Mucosa of descending colon (tissue), 3 donors: Measurements from ENCODE around the gene ARHGAP26. TPM values are rescaled to one million over a fixed set of nuclear protein-coding genes. Genes with fewer than 3 reads are reported as not detected.

Experiments
- ATAC-seq: fragments of 200-7000 bp; cut with Tn5 transposase; one replicate; pipeline ENCODE4 v1.9.1; 2020; ENCODE audit warnings: mild to moderate bottlenecking, moderate library complexity
- DNase-seq, 3 donors: peaks; one replicate each; pipeline ENCODE4 v3.0.0-alpha.2; 2020
- H3K36me3 ChIP-seq: fragments of 200-600 bp; one replicate; pipeline ENCODE4 v1.8.0; 2021; ENCODE audit warnings: low read depth, mild to moderate bottlenecking
- H3K4me1 ChIP-seq: fragments of 200-600 bp; one replicate; pipeline ENCODE4 v1.8.0; 2021; ENCODE audit warnings: low read depth, mild to moderate bottlenecking
- H3K4me3 ChIP-seq: fragments of 200-600 bp; one replicate; pipeline ENCODE4 v1.8.0; 2021; ENCODE audit warnings: mild to moderate bottlenecking
- H3K9me3 ChIP-seq: fragments of 200-600 bp; one replicate; pipeline ENCODE4 v1.8.0; 2021; ENCODE audit warnings: mild to moderate bottlenecking
- CTCF ChIP-seq: fragments of 200-600 bp; IDR thresholded peaks from one replicate; pipeline ENCODE4 v1.8.0; 2022; ENCODE audit warnings: antibody characterized with exemption, mild to moderate bottlenecking
- intact Hi-C, 2 donors: fragments of 100-400 bp; cut with DNase I in 1 of 2; cut with micrococcal nuclease in 1 of 2; formaldehyde crosslinking; loops; one replicate each; pipeline versions ENCODE4 v1.11.0 to v1.11.1; 2022; cut with DNase I, micrococcal nuclease
- total RNA-seq, 3 donors: library from RNA; stranded (reverse); fragmentation: NEBNext Ultra II Directional in 2 of 3; extraction: Animal tissue kit (Norgen Biotek cat#: 25700) in 2 of 3; gene quantifications; one replicate each; pipeline versions ENCODE4 v1.2.1 to v1.2.4, GENCODE V29; 2021 to 2023
- donor health status: DM: no; HTN: no; CAD: no; lungs with moderate emphysema.
- donor health status: DM: no; HTN: no; CAD: no.
- donor health status: DM: no; HTN: yes; CAD: no.

The ARHGAP26 gene
- total RNA-seq, 3 donors from 2014 or later: 52.9 to 96.0 (median 67.8) TPM

GRCh38 chr5:143129203-143129602 is 359.0 kb downstream of the ARHGAP26 start:
- intact Hi-C loops: no loop called here
- H3K4me3 ChIP-seq: no peak overlapping the region
- no peak for TF ChIP-seq CTCF
- peaks cover 16% of the 10 kb centered on the region for H3K4me1 ChIP-seq
- ATAC-seq (no peak), DNase-seq (no peak)
- no peaks in the 10 kb centered on the region for H3K9me3 ChIP-seq
- no peaks in the 10 kb centered on the region for H3K36me3 ChIP-seq

GRCh38 chr5:143129910-143130612 is 359.9 kb downstream of the ARHGAP26 start:
- ATAC-seq: peak; percentile 57
- TF ChIP-seq CTCF: no peak

GRCh38 chr5:143130613-143131305 is 360.6 kb downstream of the ARHGAP26 start:
- no peak for TF ChIP-seq CTCF
- Histone ChIP-seq H3K4me3 (no peak overlapping the region), H3K36me3 (no peaks in the 10 kb centered on the region), H3K4me1 (peaks cover 16% of the 10 kb centered on the region), H3K9me3 (no peaks in the 10 kb centered on the region)
- DNase-seq: no peak
- intact Hi-C loops: no loop called here
- no peak for ATAC-seq

More at GRCh38 chr5:143129910-143130612, 359.9 kb downstream of the ARHGAP26 start:
- no peak for DNase-seq
- intact Hi-C loops: no loop called here
- Histone ChIP-seq H3K4me1 (peaks cover 16% of the 10 kb centered on the region), H3K36me3 (no peaks in the 10 kb centered on the region), H3K9me3 (no peaks in the 10 kb centered on the region), H3K4me3 (no peak overlapping the region)

GRCh38 chr5:143131972-143132371 is 361.8 kb downstream of the ARHGAP26 start:
- no peak for TF ChIP-seq CTCF
- Histone ChIP-seq H3K4me3 (no peak overlapping the region), H3K9me3 (no peaks in the 10 kb centered on the region), H3K4me1 (peaks cover 16% of the 10 kb centered on the region), H3K36me3 (no peaks in the 10 kb centered on the region)
- ATAC-seq (no peak), DNase-seq (no peak)
- intact Hi-C loops: no loop called here

- no peak for ATAC-seq
- H3K9me3 ChIP-seq: no peaks in the 10 kb centered on the region
Measured at GRCh38 chr5:143132739-143133138, 362.6 kb downstream of the ARHGAP26 start.

More at GRCh38 chr5:143132739-143133138, 362.6 kb downstream of the ARHGAP26 start:
- Histone ChIP-seq H3K4me1 (peaks cover 16% of the 10 kb centered on the region), H3K36me3 (no peaks in the 10 kb centered on the region), H3K4me3 (no peak overlapping the region)
- intact Hi-C loops: no loop called here
- DNase-seq: no peak
- no peak for TF ChIP-seq CTCF
